Measurements from ENCODE around the gene MIER3.

Gene MIER3

GRCh38 chr5:56893251-56893951 lies 58.5 kb downstream of the MIER3 start:
- no peak for DNase-seq

GRCh38 chr5:56881571-56881970 lies 70.4 kb downstream of the MIER3 start:
- DNase-seq, result no peak

- no peak for DNase-seq
These were observed 75.6 kb downstream of the MIER3 start for GRCh38 chr5:56876327-56876726.

GRCh38 chr5:56873056-56873455 lies 78.9 kb downstream of the MIER3 start:
- no peak for DNase-seq

- no peak for DNase-seq
These were observed 80.1 kb downstream of the MIER3 start for GRCh38 chr5:56871777-56872176.
